GM13977 (cell line): ENCODE results near the gene ZMYND15.

Experiments used
- DNase-seq: peaks from one replicate; pipeline ENCODE4 v3.0.0; 2012; ENCODE audit warnings: low spot score
- in situ Hi-C: fragments of 300-500 bp; cut with MboI; formaldehyde crosslinking; loops from one replicate; pipeline ENCODE4 v1.12.0; 2022; ENCODE audit warnings: low sequenced_read_pairs, low pct_unique_long_range_greater_than_20kb, mixed read lengths, inconsistent platforms; ENCODE audit not compliant: unreplicated experiment
- TF ChIP-seq, protein P1 (sequence below): IDR thresholded peaks from 2 replicates; pipeline ENCODE4 v1.5.1; 2012; ENCODE audit warnings: mild to moderate bottlenecking, control low read depth; ENCODE audit not compliant: insufficient read depth; ENCODE audit errors: extremely low read depth, missing control alignments

Gene ZMYND15

DNA sequence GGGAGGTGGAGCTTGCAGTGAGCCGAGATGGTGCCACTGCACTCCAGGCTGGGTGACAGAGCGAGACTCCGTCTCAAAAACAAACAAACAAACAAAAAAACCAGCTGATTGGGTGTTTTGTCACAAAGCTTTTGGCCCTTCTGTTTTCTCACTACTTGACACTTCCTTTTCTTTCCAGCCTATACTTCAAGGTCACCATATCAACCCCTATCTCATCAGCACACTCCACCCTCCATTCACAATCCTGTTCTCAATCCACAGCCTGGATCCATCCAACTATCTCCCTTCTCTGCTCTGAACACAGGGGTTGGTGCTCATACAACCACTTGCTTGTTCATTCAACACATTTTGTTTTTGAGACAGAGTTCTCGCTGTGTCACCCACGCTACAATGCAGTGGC is 15.0 kb upstream of the ZMYND15 start:
- DNase-seq: no peak
- in situ Hi-C loops: loop anchor here (5.0 kb wide), 1 partner anchor 163 kb away; no protein-coding TSS in a partner anchor
- TF ChIP-seq, protein P1, sequence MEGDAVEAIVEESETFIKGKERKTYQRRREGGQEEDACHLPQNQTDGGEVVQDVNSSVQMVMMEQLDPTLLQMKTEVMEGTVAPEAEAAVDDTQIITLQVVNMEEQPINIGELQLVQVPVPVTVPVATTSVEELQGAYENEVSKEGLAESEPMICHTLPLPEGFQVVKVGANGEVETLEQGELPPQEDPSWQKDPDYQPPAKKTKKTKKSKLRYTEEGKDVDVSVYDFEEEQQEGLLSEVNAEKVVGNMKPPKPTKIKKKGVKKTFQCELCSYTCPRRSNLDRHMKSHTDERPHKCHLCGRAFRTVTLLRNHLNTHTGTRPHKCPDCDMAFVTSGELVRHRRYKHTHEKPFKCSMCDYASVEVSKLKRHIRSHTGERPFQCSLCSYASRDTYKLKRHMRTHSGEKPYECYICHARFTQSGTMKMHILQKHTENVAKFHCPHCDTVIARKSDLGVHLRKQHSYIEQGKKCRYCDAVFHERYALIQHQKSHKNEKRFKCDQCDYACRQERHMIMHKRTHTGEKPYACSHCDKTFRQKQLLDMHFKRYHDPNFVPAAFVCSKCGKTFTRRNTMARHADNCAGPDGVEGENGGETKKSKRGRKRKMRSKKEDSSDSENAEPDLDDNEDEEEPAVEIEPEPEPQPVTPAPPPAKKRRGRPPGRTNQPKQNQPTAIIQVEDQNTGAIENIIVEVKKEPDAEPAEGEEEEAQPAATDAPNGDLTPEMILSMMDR: no peak

DNA sequence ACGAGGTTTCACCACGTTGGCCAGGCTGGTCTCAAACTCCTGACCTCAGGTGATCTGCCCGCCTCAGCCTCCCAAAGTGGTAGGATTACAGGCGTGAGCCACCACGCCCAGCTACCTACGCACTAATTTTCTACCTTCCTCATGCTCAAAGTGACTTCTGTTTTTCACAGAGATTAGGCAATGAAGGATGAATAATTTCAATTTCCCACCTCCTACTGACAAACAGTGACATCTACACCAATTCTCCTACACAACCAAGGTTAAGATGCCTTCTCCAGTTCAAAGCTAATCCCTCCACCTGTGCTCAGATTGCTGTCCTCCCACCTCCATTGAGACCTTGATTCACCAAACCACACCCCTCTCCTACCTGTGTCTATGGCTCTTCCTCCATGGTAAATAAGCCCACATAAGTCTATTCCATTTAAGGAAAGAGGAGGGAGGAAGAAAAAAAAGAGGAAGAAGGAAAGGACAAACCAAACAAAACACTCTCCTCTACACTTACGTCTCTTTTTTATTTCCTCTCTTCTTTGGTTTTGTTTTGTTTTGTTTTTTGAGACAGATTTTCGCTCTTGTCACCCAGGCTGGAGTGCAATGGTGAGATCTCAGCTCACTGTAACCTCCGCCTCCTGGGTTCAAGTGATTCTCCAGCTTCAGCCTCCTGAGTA is 13.9 kb upstream of the ZMYND15 start:
- TF ChIP-seq, protein P1: no peak
- no peak for DNase-seq
- in situ Hi-C loops: loop anchor here (5.0 kb wide), 1 partner anchor 162 kb away; no protein-coding TSS in a partner anchor

DNA sequence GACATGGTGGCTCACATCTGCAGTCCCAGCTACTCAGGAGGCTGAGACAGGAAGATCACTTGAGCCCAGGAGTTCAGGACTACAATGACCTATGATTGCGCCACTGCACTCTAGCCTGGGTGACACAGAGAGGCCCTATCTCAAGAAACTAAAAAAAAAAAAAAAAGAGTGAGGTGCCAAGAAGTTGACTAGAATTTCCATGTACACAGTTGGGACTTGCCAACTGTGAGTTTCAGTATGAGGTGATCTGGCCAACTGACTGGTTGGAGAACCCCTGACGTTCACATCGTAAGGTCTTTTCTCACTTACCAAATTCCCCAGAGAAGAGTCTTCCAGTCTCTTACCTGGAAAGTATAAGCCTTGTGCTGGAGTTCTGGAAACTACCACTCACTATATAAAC is 11.5 kb upstream of the ZMYND15 start:
- TF ChIP-seq, protein P1: no peak
- no peak for DNase-seq
- in situ Hi-C loops: loop anchor here (5.0 kb wide), 1 partner anchor 159 kb away; no protein-coding TSS in a partner anchor

DNA sequence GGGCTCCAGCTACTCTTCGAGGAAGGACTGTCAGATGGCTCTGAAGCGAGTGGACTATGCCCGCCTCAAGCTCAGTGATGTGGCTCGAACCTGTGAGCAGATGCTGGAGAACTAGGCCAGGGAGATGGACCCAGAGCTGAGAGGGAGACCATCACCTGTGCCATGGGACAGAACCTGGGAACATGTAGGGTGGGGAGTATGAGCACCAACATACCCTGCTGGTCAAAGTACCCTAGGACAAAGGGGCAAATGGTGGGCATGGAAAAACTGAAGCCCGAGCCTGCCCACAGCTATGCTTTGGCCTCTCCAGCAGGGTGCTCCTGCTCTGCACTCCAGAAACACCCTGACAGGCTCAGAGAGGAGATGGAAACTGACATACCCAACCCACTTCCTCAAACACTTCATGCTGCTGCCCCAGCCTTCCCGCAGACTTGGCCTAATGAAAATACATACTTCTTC is 6.5 kb upstream of the ZMYND15 start:
- DNase-seq: peak; percentile 72
- TF ChIP-seq, protein P1: peak; percentile 40
- in situ Hi-C loops: no loop called here

DNA sequence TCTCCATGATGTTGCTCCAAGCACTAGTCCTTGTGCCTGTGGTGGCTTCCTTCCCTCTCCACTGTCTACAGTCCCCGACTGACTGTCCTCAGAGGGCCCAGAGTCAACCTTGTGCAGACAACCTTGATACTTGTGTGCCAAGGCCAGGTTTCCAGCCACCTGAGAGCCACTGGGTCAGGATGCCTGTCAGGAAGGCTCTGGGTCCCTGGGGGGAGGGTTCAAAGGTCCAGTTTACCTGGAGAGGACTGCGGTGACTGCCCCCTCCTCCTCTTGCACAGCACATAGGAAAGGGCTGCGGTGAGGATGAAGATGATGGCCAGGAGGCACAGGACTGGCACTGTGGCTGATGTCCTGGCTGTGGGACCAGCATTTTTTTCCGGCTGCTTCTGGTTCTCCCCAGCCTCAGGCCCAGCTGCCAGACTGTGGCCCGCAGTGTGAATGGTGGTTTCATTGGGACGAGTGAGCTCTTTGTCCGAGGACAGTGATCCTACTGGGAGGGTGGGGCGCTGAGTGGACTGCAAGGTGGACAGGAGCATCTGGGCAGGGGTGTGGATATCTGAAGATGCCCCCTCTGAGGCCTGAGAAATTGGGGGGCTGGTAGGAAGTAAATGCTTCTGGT is 4.7 kb upstream of the ZMYND15 start:
- DNase-seq: no peak
- TF ChIP-seq, protein P1: no peak
- in situ Hi-C loops: no loop called here

DNA sequence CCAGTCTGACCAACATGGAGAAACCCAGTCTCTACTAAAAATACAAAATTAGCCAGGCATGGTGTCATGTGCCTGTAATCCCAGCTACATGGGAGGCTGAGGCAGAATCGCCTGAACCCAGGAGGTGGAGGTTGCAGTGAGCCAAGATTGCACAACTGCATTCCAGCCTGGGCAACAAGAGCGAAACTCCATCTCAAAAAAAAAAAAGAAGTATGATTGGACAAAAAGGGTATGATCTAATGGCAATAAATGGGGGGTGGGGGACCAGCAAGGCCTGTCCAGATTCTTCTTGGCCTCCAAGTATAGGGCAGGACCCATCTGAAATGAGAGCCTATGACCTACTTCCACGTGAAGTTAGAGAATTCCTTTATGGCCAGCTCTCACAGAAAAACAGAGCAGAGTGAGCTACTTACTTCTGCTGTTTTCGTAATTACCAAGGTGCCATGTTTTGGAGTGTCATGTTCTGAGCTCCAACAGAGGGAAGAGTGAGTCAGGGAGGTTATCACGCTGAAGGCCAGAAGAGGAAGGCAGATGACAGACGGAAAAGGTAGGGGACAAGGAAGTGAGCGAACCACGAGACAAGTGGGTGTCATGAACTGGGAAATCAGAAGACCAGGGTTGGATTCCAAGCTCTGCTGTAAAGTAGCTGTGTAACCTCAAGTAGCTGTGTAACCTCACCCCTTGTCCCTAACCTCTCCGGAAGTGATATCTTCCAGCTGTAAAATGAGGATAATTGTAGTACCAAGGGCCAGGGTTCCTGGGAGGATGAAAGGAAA is 3.6 kb upstream of the ZMYND15 start:
- in situ Hi-C loops: no loop called here
- TF ChIP-seq, protein P1: no peak
- DNase-seq: no peak
